Measurements from ENCODE around the gene FAM13A. TPM values are rescaled to one million over a fixed set of nuclear protein-coding genes. Genes with fewer than 3 reads are reported as not detected.

Gene FAM13A
- polyA plus RNA-seq, 1 of the 3 experiments (the other 2 are of a cell fraction) = 0.67 TPM

DNA sequence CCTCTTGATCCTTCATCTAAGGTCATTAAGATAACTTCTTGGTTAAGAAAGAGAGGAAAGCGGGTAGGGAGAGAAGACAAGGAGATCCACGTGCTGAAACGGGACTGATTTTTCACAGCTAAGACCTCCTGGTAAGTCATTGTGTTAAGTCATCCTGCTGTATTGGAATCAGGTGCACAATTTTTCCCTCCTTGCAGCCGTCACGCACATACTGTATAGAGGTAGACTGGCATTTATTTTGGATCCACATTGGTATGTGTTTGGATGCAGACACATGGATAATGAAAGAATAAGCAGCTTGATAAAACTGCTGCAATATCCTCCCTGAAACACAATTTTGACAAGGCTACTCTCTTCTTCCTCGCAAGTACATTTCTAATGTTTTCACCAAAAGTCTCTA is 299.2 kb downstream of the FAM13A start:
- H3K27ac ChIP-seq (ENCODE audit: low read depth in 2 of 2, low read length in 1 of 2) = no peak overlapping the region
- H2AFZ ChIP-seq (ENCODE audit: low read depth) = no peak overlapping the region
- H3K4me3 ChIP-seq (ENCODE audit: low read depth in 2 of 2, low read length in 1 of 2) = no peak overlapping the region
- peaks cover 0 to 21% of the 10 kb centered on the region in 2 experiments; a peak in 2 of 4 replicates for H3K4me1 ChIP-seq (ENCODE audit: control insufficient read depth in 1 of 2, insufficient read depth in 2 of 2, low read depth in 1 of 2, low read length in 1 of 2)
- H4K20me1 ChIP-seq (ENCODE audit: insufficient read depth) = no peaks in the 10 kb centered on the region
- H3K27me3 ChIP-seq (ENCODE audit: insufficient read depth) = no peaks in the 10 kb centered on the region
- no peak for DNase-seq
- TF ChIP-seq GATA2 (CRISPR knock-in tag; IDR thresholded peaks at IDR 0.05) (no peak), FOXJ3 (CRISPR knock-in tag; IDR thresholded peaks at IDR 0.05) (no peak), RFX5 (IDR thresholded peaks at IDR 0.05; ENCODE audit: low read length) (no peak), REST (IDR thresholded peaks at IDR 0.05; ENCODE audit: low read depth, low read length) (no peak), MAX (IDR thresholded peaks at IDR 0.05; ENCODE audit: low read depth) (no peak), JUND (IDR thresholded peaks at IDR 0.05) (no peak), TEAD4 (IDR thresholded peaks at IDR 0.05; ENCODE audit: borderline replicate concordance, insufficient read depth) (no peak), TCF12 (IDR thresholded peaks at IDR 0.05) (no peak), ELF1 (IDR thresholded peaks at IDR 0.05) (no peak), CHD2 (IDR thresholded peaks at IDR 0.05; ENCODE audit: low read length, partially characterized antibody) (no peak), FOXM1 (IDR thresholded peaks at IDR 0.05; ENCODE audit: low read depth) (no peak), RAD21 (IDR thresholded peaks at IDR 0.05; ENCODE audit: low read length) (no peak), IRF3 (IDR thresholded peaks at IDR 0.05; ENCODE audit: low read depth, low read length) (no peak)
- no peaks in the 10 kb centered on the region for H3K9me2 ChIP-seq
- ChIA-PET POLR2A (no interaction called here), CTCF (interaction anchor here (1.4 kb wide), 2 partner anchors 12 to 55 kb away, joined by 3 to 4 read pairs; no protein-coding TSS in a partner anchor)
- no peak overlapping the region for H3K4me2 ChIP-seq
- H3K9ac ChIP-seq = no peak overlapping the region
- 95% methylated on average over 6 of the region's 6 CpGs for WGBS (ENCODE audit: low lambda C conversion rate)
- no peaks in the 10 kb centered on the region for H3K79me2 ChIP-seq (ENCODE audit: insufficient read depth)
- no peaks in the 10 kb centered on the region for H3K36me3 ChIP-seq (replicated peaks in 1 of 2; ENCODE audit: control insufficient read depth in 1 of 2, insufficient read depth in 2 of 2, low read length in 1 of 2)
- H3F3A ChIP-seq (replicated peaks; ENCODE audit: insufficient read depth) = no peaks in the 10 kb centered on the region
- no peaks in the 10 kb centered on the region for H3K9me3 ChIP-seq

- no peak overlapping the region for H2AFZ ChIP-seq (ENCODE audit: low read depth)
- no peak overlapping the region for H3K9ac ChIP-seq
- H3K4me3 ChIP-seq (ENCODE audit: low read depth in 2 of 2, low read length in 1 of 2) = no peak overlapping the region
- no peak overlapping the region; the same call in 1 of the 2 replicates for H3K4me2 ChIP-seq
- no peaks in the 10 kb centered on the region for H3K79me2 ChIP-seq (ENCODE audit: insufficient read depth)
- no peaks in the 10 kb centered on the region for H3K9me2 ChIP-seq
- no peak for DNase-seq
- CTCF ChIA-PET = interaction anchor here (1.1 to 1.4 kb wide), 2 partner anchors 55 to 267 kb away, joined by 3 read pairs; no protein-coding TSS in a partner anchor
- H3K27me3 ChIP-seq (ENCODE audit: insufficient read depth) = no peaks in the 10 kb centered on the region
- no peaks in the 10 kb centered on the region for H3K36me3 ChIP-seq (replicated peaks in 1 of 2; ENCODE audit: control insufficient read depth in 1 of 2, insufficient read depth in 2 of 2, low read length in 1 of 2)
- H3F3A ChIP-seq (replicated peaks; ENCODE audit: insufficient read depth) = no peaks in the 10 kb centered on the region
- H3K4me1 ChIP-seq (ENCODE audit: control insufficient read depth in 1 of 2, insufficient read depth in 2 of 2, low read depth in 1 of 2, low read length in 1 of 2) = peaks cover 0 to 17% of the 10 kb centered on the region in 2 experiments; a peak in 2 of 4 replicates
- H3K27ac ChIP-seq (ENCODE audit: low read depth in 2 of 2, low read length in 1 of 2) = no peak overlapping the region
- no peaks in the 10 kb centered on the region for H3K9me3 ChIP-seq
- H4K20me1 ChIP-seq (ENCODE audit: insufficient read depth) = no peaks in the 10 kb centered on the region
- POLR2A ChIA-PET = no interaction called here
- TF ChIP-seq FOSL2 (IDR thresholded peaks at IDR 0.05; ENCODE audit: borderline replicate concordance, low read depth) = no peak
- TF ChIP-seq, protein P1, sequence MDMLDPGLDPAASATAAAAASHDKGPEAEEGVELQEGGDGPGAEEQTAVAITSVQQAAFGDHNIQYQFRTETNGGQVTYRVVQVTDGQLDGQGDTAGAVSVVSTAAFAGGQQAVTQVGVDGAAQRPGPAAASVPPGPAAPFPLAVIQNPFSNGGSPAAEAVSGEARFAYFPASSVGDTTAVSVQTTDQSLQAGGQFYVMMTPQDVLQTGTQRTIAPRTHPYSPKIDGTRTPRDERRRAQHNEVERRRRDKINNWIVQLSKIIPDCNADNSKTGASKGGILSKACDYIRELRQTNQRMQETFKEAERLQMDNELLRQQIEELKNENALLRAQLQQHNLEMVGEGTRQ (IDR thresholded peaks at IDR 0.05; ENCODE audit: borderline replicate concordance, low read depth, low read length) = no peak
- TF ChIP-seq NRF1 (IDR thresholded peaks at IDR 0.05; ENCODE audit: low read depth, low read length) = no peak
- no peak for TF ChIP-seq REST (IDR thresholded peaks at IDR 0.05; ENCODE audit: low read depth, low read length)
- TF ChIP-seq, protein P2, sequence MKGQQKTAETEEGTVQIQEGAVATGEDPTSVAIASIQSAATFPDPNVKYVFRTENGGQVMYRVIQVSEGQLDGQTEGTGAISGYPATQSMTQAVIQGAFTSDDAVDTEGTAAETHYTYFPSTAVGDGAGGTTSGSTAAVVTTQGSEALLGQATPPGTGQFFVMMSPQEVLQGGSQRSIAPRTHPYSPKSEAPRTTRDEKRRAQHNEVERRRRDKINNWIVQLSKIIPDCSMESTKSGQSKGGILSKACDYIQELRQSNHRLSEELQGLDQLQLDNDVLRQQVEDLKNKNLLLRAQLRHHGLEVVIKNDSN (IDR thresholded peaks at IDR 0.05; ENCODE audit: borderline replicate concordance, low read depth) = no peak
- TF ChIP-seq EP300 (IDR thresholded peaks at IDR 0.05; ENCODE audit: borderline replicate concordance in 1 of 2, low read depth in 1 of 2, low read length in 1 of 2) = no peak
- no peak for TF ChIP-seq GATA2 (CRISPR knock-in tag; IDR thresholded peaks at IDR 0.05)
Observed at GRCh38 chr4:88757067-88757466, 299.9 kb downstream of the FAM13A start.
